Right lobe of liver (tissue), 6 donors: ENCODE results near the gene BHMT2. TPM values are rescaled to one million over a fixed set of nuclear protein-coding genes. Genes with fewer than 3 reads are reported as not detected.

Experiments used
- ATAC-seq, 4 donors: fragments of 200-7000 bp; cut with Tn5 transposase; one replicate each; pipeline ENCODE4 v1.9.1; 2020; ENCODE audit warnings: mild to moderate bottlenecking in 4 of 4, moderate library complexity in 4 of 4
- DNase-seq, 3 donors: peaks; one replicate each; pipeline ENCODE4 v3.0.0-alpha.2; 2020
- H3K27ac ChIP-seq, 3 donors: fragments of 200-600 bp; one replicate each; pipeline ENCODE4 v1.8.0; 2022
- H3K27me3 ChIP-seq, 2 donors: fragments of 200-600 bp; one replicate each; pipeline ENCODE4 v1.8.0; 2022
- H3K36me3 ChIP-seq, 4 donors: fragments of 200-600 bp; sonication (generic) in 1 of 4; one replicate each; pipeline versions ENCODE4 v1.5.1 to v1.8.0; 2017 to 2022; ENCODE audit warnings: control low read depth in 1 of 4
- H3K4me1 ChIP-seq, 4 donors: fragments of 200-600 bp; sonication (generic) in 1 of 4; one replicate each; pipeline versions ENCODE4 v1.5.1 to v1.8.0; 2017 to 2022; ENCODE audit warnings: control low read depth in 1 of 4
- H3K4me3 ChIP-seq, 3 donors: fragments of 200-600 bp; one replicate each; pipeline ENCODE4 v1.8.0; 2022
- H3K9me3 ChIP-seq, 4 donors: fragments of 200-600 bp; sonication (generic) in 1 of 4; one replicate each; pipeline versions ENCODE4 v1.5.1 to v1.8.0; 2017 to 2022; ENCODE audit warnings: control low read depth in 1 of 4
- POLR2A ChIP-seq: fragments of 450-650 bp; IDR thresholded peaks from one replicate; pipeline ENCODE4 v1.6.1; 2017; ENCODE audit warnings: antibody characterized with exemption, mild to moderate bottlenecking
- WGBS: methylation state at CpG from one replicate; pipeline ENCODE4 v1.1.6; 2018; ENCODE audit warnings: low coverage, low lambda C conversion rate; ENCODE audit not compliant: insufficient coverage; ENCODE audit errors: missing lambda C conversion rate; 5-methylcytosine and 5-hydroxymethylcytosine counted together
- intact Hi-C, 2 donors: fragments of 100-400 bp; cut with DNase I; formaldehyde crosslinking; loops; one replicate each; pipeline versions ENCODE4 v1.11.2 to v1.14.1; 2022
- long read RNA-seq: library from polyadenylated mRNA; unstranded; transcript quantifications from one replicate; pipeline ENCODE4 v2.0.0, GENCODE V29; 2019
- total RNA-seq, 6 experiments: library from RNA; depleted of rRNA in 2 of 6; stranded (reverse); fragments of >200 nt in 2 of 6; fragmentation: NEBNext Ultra II Directional in 3 of 6; extraction: Animal tissue kit (Norgen Biotek cat#: 25700) in 3 of 6; gene quantifications; one replicate each; pipeline versions ENCODE4 v1.1.0 to v1.2.4, GENCODE V29; 2016 to 2023
- TF ChIP-seq, protein P1 (sequence below), 4 donors: fragments of 200-600 bp in 3 of 4; fragments of 450-650 bp in 1 of 4; IDR thresholded peaks; one replicate each; pipeline versions ENCODE4 v1.5.1 to v1.8.0; 2016 to 2022; ENCODE audit warnings: antibody characterized with exemption in 4 of 4, mild to moderate bottlenecking in 2 of 4
- donor health status: DM: no; HTN: yes; CAD: no.
- donor health status: DM: no; HTN: no; CAD: no.
- donor health status: DM: no; HTN: no; CAD: no.
- donor health status: DM: no; HTN: yes; CAD: no.
- donor health status: DM: no; HTN: yes; CAD: no.

The BHMT2 gene, protein sequence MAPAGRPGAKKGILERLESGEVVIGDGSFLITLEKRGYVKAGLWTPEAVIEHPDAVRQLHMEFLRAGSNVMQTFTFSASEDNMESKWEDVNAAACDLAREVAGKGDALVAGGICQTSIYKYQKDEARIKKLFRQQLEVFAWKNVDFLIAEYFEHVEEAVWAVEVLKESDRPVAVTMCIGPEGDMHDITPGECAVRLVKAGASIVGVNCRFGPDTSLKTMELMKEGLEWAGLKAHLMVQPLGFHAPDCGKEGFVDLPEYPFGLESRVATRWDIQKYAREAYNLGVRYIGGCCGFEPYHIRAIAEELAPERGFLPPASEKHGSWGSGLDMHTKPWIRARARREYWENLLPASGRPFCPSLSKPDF
- total RNA-seq = 100 to 1,000 TPM; 206 to 392 (median 280) TPM
- long read RNA-seq, transcript BHMT2-201 (8 exons, 2,050 nt) = major isoform, 77 of 109 reads
- long read RNA-seq, transcript BHMT2-203 (4 exons, 528 nt) = minor isoform, 7 of 109 reads
- long read RNA-seq, partial matches to known transcripts = 12 of 109 reads
- long read RNA-seq, other reads (novel, unspliced or antisense) = 9 of 109 reads

DNA sequence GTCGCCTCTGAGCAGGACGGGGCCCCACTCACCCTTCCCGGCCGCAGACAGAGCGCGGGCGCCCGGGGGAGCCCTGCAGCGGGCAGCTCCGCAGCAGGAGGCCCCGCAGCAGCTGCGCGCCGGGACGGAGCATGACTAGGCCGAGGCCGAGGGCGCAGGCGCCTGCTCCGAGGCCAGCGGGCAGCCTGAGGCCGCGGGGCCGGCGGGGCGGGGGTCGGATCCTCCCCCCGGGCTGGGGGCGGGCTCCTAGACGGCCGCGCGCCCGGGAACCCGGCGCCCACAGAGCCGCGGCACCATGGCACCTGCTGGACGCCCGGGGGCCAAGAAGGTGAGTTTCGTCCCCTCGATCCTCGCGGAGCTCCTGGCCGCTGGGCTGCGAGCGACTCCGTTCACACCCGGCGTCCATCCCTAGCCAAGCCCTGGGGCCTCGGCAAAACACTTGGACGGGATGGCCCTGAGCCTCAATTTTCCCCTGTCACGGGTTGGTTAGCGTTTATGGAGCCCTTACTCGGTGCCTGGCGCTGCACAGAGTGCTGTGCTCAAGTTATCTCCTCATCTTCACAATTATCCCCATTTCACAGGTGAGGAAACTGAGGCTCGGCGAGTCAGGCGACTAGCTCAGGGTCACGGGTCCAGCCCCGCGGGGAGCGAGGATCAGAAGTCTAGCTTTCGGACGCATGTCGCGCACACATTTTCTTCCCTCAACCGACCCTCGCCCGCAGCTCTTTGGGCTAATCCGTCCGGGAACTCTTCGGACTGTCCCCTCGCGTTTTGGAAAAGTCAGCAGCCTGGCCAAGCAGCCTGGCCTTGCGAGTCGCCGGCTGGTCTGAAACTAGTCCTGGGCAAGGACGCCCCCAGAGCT is at the start of gene BHMT2, which contains the start of gene DMGDH:
BHMT2 (plus strand) TSS at position 280 of the 862 bp plus-strand sequence; CDS start at position 296, 16 bp downstream.
DMGDH (minus strand) TSS at position 187 of the 862 bp plus-strand sequence; CDS start at position 133, 54 bp downstream.
- 1% methylated on average over 15 of the region's 79 CpGs for WGBS
- Histone ChIP-seq H3K4me1 (peaks cover 0 to 30% (median 10%) of the 10 kb centered on the region in 4 donors), H3K36me3 (peaks cover 0 to 2% (median 0%) of the 10 kb centered on the region in 4 donors), H3K27me3 (no peaks in the 10 kb centered on the region), H3K4me3 (peak within 1 kb of the TSS; percentile 51 to 85 (median 74)), H3K9me3 (no peaks in the 10 kb centered on the region), H3K27ac (peak within 1 kb of the TSS; percentile 82 to 98 (median 96))
- intact Hi-C loops = no loop called here
- ATAC-seq (peak; percentile 72 to 93 (median 86)), DNase-seq (peak; percentile 75 to 84 (median 82))
- peak; percentile 71 for TF ChIP-seq POLR2A
- TF ChIP-seq, protein P1, sequence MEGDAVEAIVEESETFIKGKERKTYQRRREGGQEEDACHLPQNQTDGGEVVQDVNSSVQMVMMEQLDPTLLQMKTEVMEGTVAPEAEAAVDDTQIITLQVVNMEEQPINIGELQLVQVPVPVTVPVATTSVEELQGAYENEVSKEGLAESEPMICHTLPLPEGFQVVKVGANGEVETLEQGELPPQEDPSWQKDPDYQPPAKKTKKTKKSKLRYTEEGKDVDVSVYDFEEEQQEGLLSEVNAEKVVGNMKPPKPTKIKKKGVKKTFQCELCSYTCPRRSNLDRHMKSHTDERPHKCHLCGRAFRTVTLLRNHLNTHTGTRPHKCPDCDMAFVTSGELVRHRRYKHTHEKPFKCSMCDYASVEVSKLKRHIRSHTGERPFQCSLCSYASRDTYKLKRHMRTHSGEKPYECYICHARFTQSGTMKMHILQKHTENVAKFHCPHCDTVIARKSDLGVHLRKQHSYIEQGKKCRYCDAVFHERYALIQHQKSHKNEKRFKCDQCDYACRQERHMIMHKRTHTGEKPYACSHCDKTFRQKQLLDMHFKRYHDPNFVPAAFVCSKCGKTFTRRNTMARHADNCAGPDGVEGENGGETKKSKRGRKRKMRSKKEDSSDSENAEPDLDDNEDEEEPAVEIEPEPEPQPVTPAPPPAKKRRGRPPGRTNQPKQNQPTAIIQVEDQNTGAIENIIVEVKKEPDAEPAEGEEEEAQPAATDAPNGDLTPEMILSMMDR (IDR thresholded peaks at IDR 0.05) = no peak

GRCh38 chr5:79020861-79021561 is 48.6 kb upstream of the BHMT2 start:
- Histone ChIP-seq H3K9me3 (no peaks in the 10 kb centered on the region), H3K4me3 (no peak overlapping the region), H3K36me3 (no peaks in the 10 kb centered on the region), H3K4me1 (peaks cover 0 to 26% (median 12%) of the 10 kb centered on the region in 4 donors), H3K27ac (no peak overlapping the region), H3K27me3 (no peaks in the 10 kb centered on the region)
- DNase-seq (peak; percentile 40 to 65 (median 65)), ATAC-seq (peak; percentile 60 to 75 (median 72))
- TF ChIP-seq, protein P1 (IDR thresholded peaks at IDR 0.05) = peak; percentile 67 to 84 (median 82)
- no peak for TF ChIP-seq POLR2A
- WGBS = 20% methylated on average over 14 of the region's 14 CpGs
- intact Hi-C loops = loop anchor here in 1 of 2 donors (10.0 kb wide), 1 partner anchor 444 kb away; no protein-coding TSS in a partner anchor

- Histone ChIP-seq H3K27me3 (no peaks in the 10 kb centered on the region), H3K27ac (no peak overlapping the region), H3K9me3 (no peaks in the 10 kb centered on the region), H3K4me1 (peaks cover 0 to 33% (median 12%) of the 10 kb centered on the region in 4 donors), H3K36me3 (no peaks in the 10 kb centered on the region), H3K4me3 (no peak overlapping the region)
- WGBS = 14% methylated on average over 4 of the region's 4 CpGs
- TF ChIP-seq, protein P1 (IDR thresholded peaks at IDR 0.05) = no peak
- TF ChIP-seq POLR2A = no peak
- no peak for DNase-seq
- no peak for ATAC-seq
- intact Hi-C loops = loop anchor here in 1 of 2 donors (10.0 kb wide), 1 partner anchor 443 kb away; no protein-coding TSS in a partner anchor
Observed at GRCh38 chr5:79021753-79022152, 47.8 kb upstream of the BHMT2 start.
